K562 (cell line): ENCODE measurements around the gene KRT75. TPM values are rescaled to one million over a fixed set of nuclear protein-coding genes. Genes with fewer than 3 reads are reported as not detected.

ENCODE experiments used
- ATAC-seq: fragments of 200-7000 bp; cut with Tn5 transposase; 3 replicates; pipeline ENCODE4 v1.9.1; 2020; ENCODE audit warnings: moderate library complexity
- BruUV-seq: library from RNA; stranded (reverse); fragments of 400-500 nt; replicated peaks from 2 replicates; lab custom pipeline; 2021; lab: Mats Ljungman, UMichigan
- CTCF ChIA-PET: fragments of 300-600 bp; formaldehyde crosslinking; extraction: SDS; loops from one replicate; lab custom pipeline; 2021; ENCODE audit warnings: low intra/inter-chr PET ratio; lab: Yijun Ruan, JAX
- POLR2A ChIA-PET: fragments of 300-600, 350-650 bp; sonication (Branson Sonifier 250); formaldehyde crosslinking; extraction: SDS; loops from one replicate; lab custom pipeline; 2021; ENCODE audit warnings: antibody characterized with exemption, inconsistent platforms; lab: Yijun Ruan, JAX
- DNase-seq, 4 experiments: peaks; one replicate each; pipeline versions ENCODE4 v3.0.0 to v3.0.0-alpha.2; 2011 to 2018; ENCODE audit warnings: low spot score in 3 of 4, mixed read lengths in 3 of 4; ENCODE audit errors: extremely low read depth in 1 of 4
- FAIRE-seq: peaks from 2 replicates; lab custom pipeline; 2011; peaks lifted over from hg19 to GRCh38; lab: Jason Lieb, UNC
- H2AFZ ChIP-seq: 2 replicates; pipeline ENCODE4 v1.6.0; 2011; ENCODE audit warnings: low read depth, low read length, control low read depth, inconsistent platforms
- H3K27ac ChIP-seq: fragments of 200-600 bp; 3 replicates; pipeline ENCODE4 v1.8.0; 2011; ENCODE audit warnings: low read depth, mild to moderate bottlenecking, control low read depth, inconsistent platforms, low read length, moderate library complexity, mixed read lengths; ENCODE audit errors: extremely low read depth
- H3K27me3 ChIP-seq, 2 experiments: fragments of 300-600 bp in 1 of 2; 2 replicates in 1 of 2; 3 replicates in 1 of 2; pipeline versions ENCODE4 v1.6.0 to v1.8.0; 2011; ENCODE audit warnings: inconsistent platforms in 2 of 2, low read length in 2 of 2, mild to moderate bottlenecking in 1 of 2, mixed read lengths in 1 of 2, moderate library complexity in 1 of 2; ENCODE audit not compliant: control insufficient read depth in 2 of 2, insufficient read depth in 2 of 2
- H3K36me3 ChIP-seq: fragments of 300-600 bp; 3 replicates; pipeline ENCODE4 v1.8.0; 2011; ENCODE audit warnings: mild to moderate bottlenecking, low read length, inconsistent platforms; ENCODE audit not compliant: control insufficient read depth, insufficient read depth
- H3K4me1 ChIP-seq, 2 experiments: fragments of 200-600 bp in 1 of 2; replicated peaks in 1 of 2; 2 replicates in 1 of 2; 3 replicates in 1 of 2; pipeline versions ENCODE4 v1.5.1 to v1.8.0; 2011; ENCODE audit warnings: inconsistent platforms in 2 of 2, low read length in 2 of 2, mild to moderate bottlenecking in 1 of 2, mixed read lengths in 1 of 2, moderate library complexity in 1 of 2; ENCODE audit not compliant: control insufficient read depth in 2 of 2, insufficient read depth in 2 of 2
- H3K4me2 ChIP-seq: 2 replicates; pipeline ENCODE4 v1.6.1; 2011; ENCODE audit warnings: low read length, control low read depth, inconsistent platforms, mixed read lengths; ENCODE audit not compliant: insufficient read depth
- H3K4me3 ChIP-seq: fragments of 200-600 bp; sonication (generic), shearing (Covaris generic); 2 replicates; pipeline ENCODE4 v1.5.1; 2016; ENCODE audit warnings: control low read depth, inconsistent platforms
- H3K79me2 ChIP-seq: fragments of 200-600 bp; 3 replicates; pipeline ENCODE4 v1.8.0; 2011; ENCODE audit warnings: low read length, inconsistent platforms; ENCODE audit not compliant: control insufficient read depth, insufficient read depth
- H3K9ac ChIP-seq, 2 experiments: 2 replicates each; pipeline versions ENCODE4 v1.6.0 to v1.6.1; 2011; ENCODE audit warnings: low read depth in 2 of 2, low read length in 2 of 2, control low read depth in 1 of 2, inconsistent platforms in 1 of 2, mild to moderate bottlenecking in 1 of 2, mixed read lengths in 1 of 2; ENCODE audit not compliant: insufficient read depth in 1 of 2
- H3K9me1 ChIP-seq: one replicate; pipeline ENCODE4 v1.6.0; 2011; ENCODE audit warnings: inconsistent platforms, mild to moderate bottlenecking, low read length, moderate library complexity; ENCODE audit not compliant: control insufficient read depth, insufficient read depth
- H3K9me3 ChIP-seq: replicated peaks from 2 replicates; pipeline ENCODE4 v1.5.1; 2011; ENCODE audit warnings: low read depth, low read length, inconsistent platforms; ENCODE audit not compliant: control insufficient read depth, insufficient read depth
- H4K20me1 ChIP-seq: replicated peaks from 2 replicates; pipeline ENCODE4 v1.6.1; 2011; ENCODE audit warnings: low read length, inconsistent platforms, mixed read lengths; ENCODE audit not compliant: control insufficient read depth, insufficient read depth
- CAMTA2 ChIP-seq: fragments of 250-450 bp; sonication (Bioruptor Pico); conservative IDR thresholded peaks from 2 replicates; pipeline ENCODE4 v1.5.1; 2022
- CTCF ChIP-seq, 3 experiments: IDR thresholded peaks in 2 of 3; conservative IDR thresholded peaks in 1 of 3; 2 replicates each; pipeline ENCODE4 v1.5.1; 2011 to 2012; ENCODE audit warnings: low read length in 3 of 3, mild to moderate bottlenecking in 3 of 3, control low read depth in 2 of 3, improper control_type of control experiment in 1 of 3, inconsistent platforms in 1 of 3, low read depth in 1 of 3, mixed read lengths in 1 of 3, moderate library complexity in 1 of 3; ENCODE audit not compliant: insufficient read depth in 2 of 3
- HSF4 ChIP-seq: fragments of 250-450 bp; sonication (Bioruptor Pico); IDR thresholded peaks from 2 replicates; pipeline ENCODE4 v2.1.2; 2022; ENCODE audit warnings: mild to moderate bottlenecking, moderate library complexity, borderline replicate concordance
- REST ChIP-seq, 2 experiments: fragments of 450-650 bp; formaldehyde crosslinking in 1 of 2; IDR thresholded peaks; 2 replicates each; pipeline versions ENCODE4 v1.4.0 to v1.6.1; 2014 to 2020; ENCODE audit warnings: mild to moderate bottlenecking in 2 of 2, borderline replicate concordance in 1 of 2, low read depth in 1 of 2
- RUNX1 ChIP-seq: sonication (generic); IDR thresholded peaks from 2 replicates; pipeline ENCODE4 v1.6.1; 2016; ENCODE audit warnings: antibody characterized with exemption, low read depth
- WGBS: fragments of 100-300 bp; shearing (Covaris generic); methylation state at CpG from one replicate; pipeline ENCODE4 v1.1.6; 2016; ENCODE audit warnings: low coverage, mixed read lengths; ENCODE audit not compliant: insufficient coverage; ENCODE audit errors: missing lambda C conversion rate; 5-methylcytosine and 5-hydroxymethylcytosine counted together
- in situ Hi-C: fragments of 300-500 bp; cut with MboI; formaldehyde crosslinking; loops from 4 replicates; pipeline ENCODE4 v1.15.0; 2018; ENCODE audit warnings: inconsistent platforms, mixed read lengths
- intact Hi-C: fragments of 100-400 bp; cut with micrococcal nuclease; formaldehyde crosslinking; loops from 2 replicates; pipeline ENCODE4 v1.14.2; 2022
- polyA plus RNA-seq, 8 experiments: library from polyadenylated mRNA; depleted of rRNA in 4 of 8; stranded (reverse) in 5 of 8; unstranded in 3 of 8; fragments of >200 nt; fragmentation: Nextera tagmentation in 2 of 8; fragmentation: Illumina TruSeq in 1 of 8; extraction: Ambion mirVana in 2 of 8; extraction: Trizol in 1 of 8; gene quantifications; 2 replicates each; pipeline versions ENCODE4 v1.2.1 to v1.2.3, GENCODE V29; 2011 to 2014; ENCODE audit warnings: inconsistent platforms in 1 of 8, missing spikeins in 1 of 8
- total RNA-seq, 7 experiments: library from RNA; depleted of rRNA in 6 of 7; stranded (reverse); fragments of >200 nt in 6 of 7; fragmentation: Illumina TruSeq in 2 of 7; extraction: Trizol in 2 of 7; gene quantifications; 2 replicates each; pipeline versions ENCODE4 v1.2.1 to v1.2.3, GENCODE V29; 2011 to 2021; ENCODE audit warnings: low replicate concordance in 1 of 7

The KRT75 gene
- total and polyA plus RNA-seq, 9 of the 15 experiments (the other 6 are each of a cell fraction or from before 2014, with no cell fraction given) = not detected

- H3K4me1 ChIP-seq = no peaks in the 10 kb centered on the region
- H3K27ac ChIP-seq = no peak overlapping the region
- BruUV-seq = no TSS peak
- H2AFZ ChIP-seq = no peak overlapping the region
- no peaks in the 10 kb centered on the region for H3K9me3 ChIP-seq
- POLR2A ChIA-PET = interaction anchor here (0.9 kb wide), 1 partner anchor 18 kb away, joined by 3 read pairs; no protein-coding TSS in a partner anchor
- H4K20me1 ChIP-seq = no peaks in the 10 kb centered on the region
- in situ Hi-C loops (no loop called here), intact Hi-C loops (no loop called here)
- no peak overlapping the region for H3K4me2 ChIP-seq
- H3K9me1 ChIP-seq = no peaks in the 10 kb centered on the region
- FAIRE-seq = no peak
- 3% methylated on average over 3 of the region's 3 CpGs for WGBS
- H3K36me3 ChIP-seq = no peaks in the 10 kb centered on the region
- DNase-seq = no peak
- TF ChIP-seq HSF4 = no peak
- peak in 1 of 3 experiments; percentile 28; a peak in 1 of 6 replicates for TF ChIP-seq CTCF (IDR thresholded peaks at IDR 0.05 in 2 of 3, conservative IDR thresholded peaks at IDR 0.05 in 1 of 3; ENCODE audit: insufficient read depth in 2 of 3, low read depth in 1 of 3, low read length in 3 of 3)
- no peak for TF ChIP-seq CAMTA2
- no peak overlapping the region for H3K4me3 ChIP-seq
- ATAC-seq = no peak
- CTCF ChIA-PET = no interaction called here
- no peaks in the 10 kb centered on the region for H3K79me2 ChIP-seq
- no peak overlapping the region for H3K9ac ChIP-seq
- peaks cover 0 to 69% of the 10 kb centered on the region in 2 experiments; a peak in 4 of 5 replicates for H3K27me3 ChIP-seq
Measured at GRCh38 chr12:52404951-52405350, 29.2 kb downstream of the KRT75 start.

- no peak for DNase-seq
- Histone ChIP-seq H3K27ac (no peak overlapping the region), H3K9me1 (no peaks in the 10 kb centered on the region), H3K4me3 (no peak overlapping the region), H3K79me2 (no peaks in the 10 kb centered on the region), H3K4me2 (no peak overlapping the region), H3K27me3 (peaks cover 0 to 77% of the 10 kb centered on the region in 2 experiments; a peak in 4 of 5 replicates), H3K9ac (no peak overlapping the region), H4K20me1 (no peaks in the 10 kb centered on the region), H3K9me3 (no peaks in the 10 kb centered on the region), H3K4me1 (no peaks in the 10 kb centered on the region), H3K36me3 (no peaks in the 10 kb centered on the region), H2AFZ (no peak overlapping the region)
- intact Hi-C loops (no loop called here), in situ Hi-C loops (no loop called here)
- ChIA-PET CTCF (no interaction called here), POLR2A (interaction anchor here (0.9 kb wide), 1 partner anchor 548 kb away, joined by 3 read pairs; no protein-coding TSS in a partner anchor)
- 0% methylated on average over 9 of the region's 9 CpGs for WGBS
- FAIRE-seq = no peak
- no TSS peak for BruUV-seq
- no peak for ATAC-seq
- TF ChIP-seq RUNX1 = no peak
- TF ChIP-seq REST (IDR thresholded peaks at IDR 0.05; ENCODE audit: borderline replicate concordance) = no peak
- TF ChIP-seq REST (CRISPR knock-in tag; IDR thresholded peaks at IDR 0.05; ENCODE audit: low read depth) = no peak
Measured at GRCh38 chr12:52403561-52403960, 30.6 kb downstream of the KRT75 start.
